Karpas-422 (cell line): ENCODE results near the gene TSHZ2. TPM values are rescaled to one million over a fixed set of nuclear protein-coding genes. Genes with fewer than 3 reads are reported as not detected.

Experiments used
- DNase-seq: peaks from one replicate; pipeline ENCODE4 v3.0.0-alpha.2; 2015
- H2AFZ ChIP-seq: fragments of 200-600 bp; sonication (generic); 2 replicates; pipeline ENCODE4 v1.6.1; 2014; ENCODE audit warnings: antibody characterized with exemption, low read length, mixed read lengths
- H3K27ac ChIP-seq: fragments of 200-600 bp; sonication (generic); 2 replicates; pipeline ENCODE4 v1.5.1; 2014; ENCODE audit warnings: mild to moderate bottlenecking, low read length, moderate library complexity
- H3K27me3 ChIP-seq: fragments of 200-600 bp; sonication (generic); 2 replicates; pipeline ENCODE4 v1.6.1; 2014; ENCODE audit warnings: low read length, mixed read lengths
- H3K36me3 ChIP-seq: fragments of 200-600 bp; sonication (generic); 2 replicates; pipeline ENCODE4 v1.6.1; 2014; ENCODE audit warnings: low read length, mixed read lengths; ENCODE audit not compliant: insufficient read depth
- H3K4me1 ChIP-seq: fragments of 200-600 bp; sonication (generic); 2 replicates; pipeline ENCODE4 v1.6.1; 2014; ENCODE audit warnings: mild to moderate bottlenecking, low read length, mixed read lengths
- H3K4me2 ChIP-seq: fragments of 200-600 bp; sonication (generic); 2 replicates; pipeline ENCODE4 v1.6.1; 2014; ENCODE audit warnings: low read length, low read depth, mild to moderate bottlenecking; ENCODE audit not compliant: poor library complexity, severe bottlenecking
- H3K4me3 ChIP-seq: fragments of 200-600 bp; sonication (generic); 2 replicates; pipeline ENCODE4 v1.5.1; 2014; ENCODE audit warnings: mild to moderate bottlenecking, antibody characterized with exemption, low read length, mixed read lengths
- H3K79me2 ChIP-seq: fragments of 200-600 bp; sonication (generic); 2 replicates; pipeline ENCODE4 v1.6.1; 2014; ENCODE audit warnings: mild to moderate bottlenecking, low read length, mixed read lengths
- H3K9ac ChIP-seq: fragments of 200-600 bp; sonication (generic); 2 replicates; pipeline ENCODE4 v1.6.0; 2014; ENCODE audit warnings: low read length
- H3K9me2 ChIP-seq: fragments of 200-600 bp; sonication (generic), shearing (Covaris generic); replicated peaks from 2 replicates; pipeline ENCODE4 v1.6.0; 2014; ENCODE audit warnings: mild to moderate bottlenecking, low read length, moderate library complexity; ENCODE audit not compliant: insufficient read depth
- H3K9me3 ChIP-seq: fragments of 300-700, 200-600 bp; sonication (generic); 2 replicates; pipeline ENCODE4 v1.6.1; 2014; ENCODE audit warnings: low read length, mixed read lengths
- H4K20me1 ChIP-seq: fragments of 200-600 bp; sonication (generic); 2 replicates; pipeline ENCODE4 v1.6.1; 2014; ENCODE audit warnings: mild to moderate bottlenecking, antibody characterized with exemption, low read length, low read depth; ENCODE audit not compliant: insufficient read depth
- total RNA-seq: library from RNA; depleted of rRNA; stranded (reverse); fragments of >200 nt; shearing (Covaris generic); gene quantifications from 2 replicates; pipeline ENCODE4 v1.2.3, GENCODE V29; 2014; ENCODE audit warnings: low replicate concordance

TSHZ2 gene
- total RNA-seq, 1 experiment from 2014 or later = not detected

DNA sequence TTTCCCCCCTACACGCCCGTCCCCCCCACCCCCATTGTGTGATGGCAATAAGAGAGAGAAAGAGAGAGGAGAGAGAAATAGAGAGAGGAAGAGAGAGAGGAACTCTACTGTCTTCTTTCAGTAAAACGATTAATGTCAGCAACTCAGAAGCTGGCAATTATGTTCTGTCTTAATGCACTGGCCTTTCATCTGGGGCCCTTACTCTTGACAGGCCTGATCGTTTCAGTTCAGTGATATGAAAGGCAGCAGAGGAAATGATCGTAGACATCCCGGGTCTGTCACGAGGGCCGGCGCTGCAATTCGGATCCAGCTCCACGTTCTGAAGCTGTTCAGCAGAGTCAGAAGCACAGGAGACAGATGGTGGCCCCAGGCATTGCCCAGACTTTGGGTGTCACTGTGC is 312.5 kb downstream of the TSHZ2 start:
- no peak overlapping the region for H3K27ac ChIP-seq
- no peak overlapping the region for H3K4me3 ChIP-seq
- no peak for DNase-seq
- H3K9me3 ChIP-seq = 0 out of 2 replicates have a peak, but pooled peaks cover 8% of the 10 kb centered on the region
- no peaks in the 10 kb centered on the region for H3K4me1 ChIP-seq
- H4K20me1 ChIP-seq = no peaks in the 10 kb centered on the region
- H3K36me3 ChIP-seq = no peaks in the 10 kb centered on the region
- no peak overlapping the region for H2AFZ ChIP-seq
- H3K27me3 ChIP-seq = no peaks in the 10 kb centered on the region
- no peaks in the 10 kb centered on the region for H3K9me2 ChIP-seq
- H3K4me2 ChIP-seq = no peak overlapping the region
- H3K79me2 ChIP-seq = no peaks in the 10 kb centered on the region
- no peak overlapping the region for H3K9ac ChIP-seq

- Histone ChIP-seq H3K36me3 (no peaks in the 10 kb centered on the region), H3K27me3 (no peaks in the 10 kb centered on the region), H3K79me2 (no peaks in the 10 kb centered on the region), H3K27ac (no peak overlapping the region), H3K4me3 (no peak overlapping the region), H2AFZ (no peak overlapping the region), H3K9ac (no peak overlapping the region), H3K4me2 (no peak overlapping the region), H3K9me2 (no peaks in the 10 kb centered on the region), H3K4me1 (no peaks in the 10 kb centered on the region), H3K9me3 (peaks cover 8% of the 10 kb centered on the region; the same call in 1 of the 2 replicates), H4K20me1 (no peaks in the 10 kb centered on the region)
- no peak for DNase-seq
These were observed 315.3 kb downstream of the TSHZ2 start for GRCh38 chr20:53287357-53288042.

DNA sequence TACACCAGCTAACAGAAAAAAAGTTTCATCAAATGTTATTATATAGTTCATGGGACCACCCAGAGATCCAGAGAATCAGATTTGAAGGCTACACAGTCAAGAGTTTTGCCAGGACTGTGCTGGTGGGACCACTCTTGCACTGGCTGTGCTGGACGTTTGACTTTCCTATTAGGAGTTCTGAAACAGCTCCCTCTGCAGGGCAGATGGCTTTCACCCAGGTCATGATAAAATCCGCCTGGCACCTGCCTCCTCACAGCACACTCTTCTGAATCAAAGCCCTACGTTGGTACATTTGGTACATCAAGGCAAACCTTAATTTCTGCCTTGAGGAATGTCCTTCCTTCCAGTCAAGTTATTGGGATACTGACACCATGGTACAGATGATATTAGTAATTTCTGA is 319.4 kb downstream of the TSHZ2 start:
- Histone ChIP-seq H3K27ac (no peak overlapping the region), H3K9me3 (peaks cover 11% of the 10 kb centered on the region; the same call in 1 of the 2 replicates), H3K79me2 (no peaks in the 10 kb centered on the region), H3K36me3 (no peaks in the 10 kb centered on the region), H2AFZ (no peak overlapping the region), H3K4me3 (no peak overlapping the region), H4K20me1 (no peaks in the 10 kb centered on the region), H3K4me2 (no peak overlapping the region), H3K27me3 (no peaks in the 10 kb centered on the region), H3K9me2 (no peaks in the 10 kb centered on the region), H3K4me1 (no peaks in the 10 kb centered on the region), H3K9ac (no peak overlapping the region)
- peak; percentile 47 for DNase-seq

DNA sequence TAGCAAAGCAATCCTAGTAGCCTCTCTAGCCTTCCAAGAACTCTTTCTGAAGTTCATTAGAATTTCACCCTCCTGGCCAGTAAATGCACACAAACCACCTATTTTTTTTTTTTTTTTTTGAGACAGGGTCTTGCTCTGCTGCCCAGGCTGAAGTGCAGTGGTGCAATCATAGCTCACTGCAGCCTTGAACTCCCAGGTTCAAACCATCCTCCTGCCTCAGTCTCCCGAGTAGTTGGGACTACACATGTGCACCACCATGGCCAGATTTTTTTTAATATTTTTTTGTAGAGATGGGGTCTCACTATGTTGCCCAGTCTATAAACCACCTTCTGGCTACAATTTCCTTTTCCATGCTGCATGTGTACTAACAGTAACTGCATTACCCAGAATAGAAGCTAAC is 320.2 kb downstream of the TSHZ2 start:
- Histone ChIP-seq H3K9ac (no peak overlapping the region), H2AFZ (no peak overlapping the region), H3K9me3 (peaks cover 11% of the 10 kb centered on the region; the same call in 1 of the 2 replicates), H3K27me3 (no peaks in the 10 kb centered on the region), H3K4me2 (no peak overlapping the region), H3K36me3 (no peaks in the 10 kb centered on the region), H3K9me2 (no peaks in the 10 kb centered on the region), H3K4me3 (no peak overlapping the region), H3K4me1 (no peaks in the 10 kb centered on the region), H4K20me1 (no peaks in the 10 kb centered on the region), H3K27ac (no peak overlapping the region), H3K79me2 (no peaks in the 10 kb centered on the region)
- DNase-seq = no peak

DNA sequence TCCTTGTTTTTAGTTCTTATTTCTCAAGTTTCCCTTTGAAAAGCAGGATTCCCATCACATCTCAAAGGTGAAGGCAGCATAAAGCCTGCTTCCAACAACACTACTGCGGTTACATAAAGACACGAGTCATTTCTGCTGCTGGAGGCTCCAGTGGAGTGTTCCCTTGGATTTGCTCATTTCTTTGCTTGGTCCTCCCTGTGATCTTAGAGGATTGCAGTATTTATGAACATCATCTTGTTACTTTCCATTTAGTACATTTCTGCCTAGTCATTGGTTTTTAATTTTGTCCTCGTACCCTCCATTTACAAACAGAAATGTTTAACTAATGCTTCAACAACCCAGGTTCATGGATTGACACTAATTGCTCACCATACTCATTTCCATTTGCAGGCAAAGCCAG is 322.6 kb downstream of the TSHZ2 start:
- H3K27me3 ChIP-seq = no peaks in the 10 kb centered on the region
- peaks cover 11% of the 10 kb centered on the region; the same call in 1 of the 2 replicates for H3K9me3 ChIP-seq
- H3K4me1 ChIP-seq = no peaks in the 10 kb centered on the region
- H3K27ac ChIP-seq = no peak overlapping the region
- H2AFZ ChIP-seq = no peak overlapping the region
- no peak for DNase-seq
- H3K9ac ChIP-seq = no peak overlapping the region
- H3K9me2 ChIP-seq = no peaks in the 10 kb centered on the region
- no peak overlapping the region for H3K4me2 ChIP-seq
- no peaks in the 10 kb centered on the region for H4K20me1 ChIP-seq
- H3K36me3 ChIP-seq = no peaks in the 10 kb centered on the region
- H3K4me3 ChIP-seq = no peak overlapping the region
- no peaks in the 10 kb centered on the region for H3K79me2 ChIP-seq

DNA sequence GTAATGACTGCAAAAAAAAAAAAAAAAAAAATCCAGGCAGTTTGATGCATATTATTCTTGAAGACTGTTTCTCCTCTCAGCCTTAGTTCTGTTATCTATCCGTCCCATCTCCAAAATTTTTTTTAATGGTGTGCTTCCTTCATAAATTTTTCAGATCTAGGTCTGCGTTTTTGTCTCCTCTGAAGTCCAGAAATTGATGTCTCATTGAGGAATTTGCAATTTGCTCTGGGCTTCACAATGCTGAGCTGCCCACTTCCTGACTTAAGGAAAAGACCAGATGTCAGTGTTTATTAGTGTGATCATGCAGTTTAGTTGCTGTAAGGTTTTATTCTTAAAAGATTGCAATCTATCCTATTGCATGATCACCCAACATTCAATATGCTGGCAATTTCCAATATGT is 323.9 kb downstream of the TSHZ2 start:
- no peak overlapping the region for H3K4me2 ChIP-seq
- no peak for DNase-seq
- no peaks in the 10 kb centered on the region for H3K27me3 ChIP-seq
- peaks cover 6% of the 10 kb centered on the region; the same call in 1 of the 2 replicates for H3K9me3 ChIP-seq
- H3K4me1 ChIP-seq = no peaks in the 10 kb centered on the region
- no peak overlapping the region for H3K4me3 ChIP-seq
- H4K20me1 ChIP-seq = no peaks in the 10 kb centered on the region
- no peaks in the 10 kb centered on the region for H3K79me2 ChIP-seq
- H3K9ac ChIP-seq = no peak overlapping the region
- no peak overlapping the region for H2AFZ ChIP-seq
- no peaks in the 10 kb centered on the region for H3K9me2 ChIP-seq
- no peaks in the 10 kb centered on the region for H3K36me3 ChIP-seq
- no peak overlapping the region for H3K27ac ChIP-seq

DNA sequence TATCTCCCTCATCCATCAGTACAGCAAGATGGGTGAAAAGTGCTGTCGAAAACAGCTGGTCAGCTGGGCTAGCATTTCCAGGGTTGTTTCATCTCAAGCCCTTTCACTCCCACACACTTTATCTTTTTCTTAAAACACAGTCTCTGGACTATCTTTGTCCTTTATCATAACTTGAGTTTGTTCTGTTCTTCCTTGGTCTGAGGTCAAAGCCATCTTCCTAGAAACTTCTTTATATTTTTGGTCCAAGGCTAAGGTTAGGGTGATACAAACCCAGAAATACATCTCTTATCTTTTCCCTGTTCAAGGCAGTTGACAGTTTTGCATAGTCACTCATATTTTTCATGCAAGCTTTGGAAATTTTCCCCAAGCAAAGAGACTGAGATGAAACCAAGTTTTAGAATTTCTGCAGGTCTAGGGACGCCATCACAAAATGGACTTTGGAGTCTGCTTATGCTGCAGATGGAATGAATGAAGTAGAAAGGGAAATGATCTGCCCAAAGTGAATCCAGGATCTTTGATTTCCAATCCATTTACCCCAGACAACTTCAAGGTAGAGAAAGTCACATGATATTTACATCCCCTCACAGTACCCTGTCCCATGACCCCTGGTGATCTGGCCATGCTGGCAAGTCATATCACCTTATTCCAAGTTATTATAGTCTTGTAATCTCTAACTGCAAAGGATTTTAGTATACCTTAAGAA is 324.4 kb downstream of the TSHZ2 start:
- Histone ChIP-seq H4K20me1 (no peaks in the 10 kb centered on the region), H3K9me3 (peaks cover 4% of the 10 kb centered on the region; the same call in 1 of the 2 replicates), H3K27ac (no peak overlapping the region), H3K36me3 (no peaks in the 10 kb centered on the region), H3K9ac (no peak overlapping the region), H3K4me3 (no peak overlapping the region), H2AFZ (no peak overlapping the region), H3K79me2 (no peaks in the 10 kb centered on the region), H3K4me2 (no peak overlapping the region), H3K27me3 (no peaks in the 10 kb centered on the region), H3K4me1 (no peaks in the 10 kb centered on the region), H3K9me2 (no peaks in the 10 kb centered on the region)
- no peak for DNase-seq

- Histone ChIP-seq H3K27ac (no peak overlapping the region), H3K79me2 (no peaks in the 10 kb centered on the region), H3K9me3 (0 out of 2 replicates have a peak, but pooled peaks cover 3% of the 10 kb centered on the region), H3K9ac (no peak overlapping the region), H3K9me2 (no peaks in the 10 kb centered on the region), H2AFZ (no peak overlapping the region), H3K4me1 (no peaks in the 10 kb centered on the region), H3K27me3 (no peaks in the 10 kb centered on the region), H3K4me3 (no peak overlapping the region), H3K36me3 (no peaks in the 10 kb centered on the region), H4K20me1 (no peaks in the 10 kb centered on the region), H3K4me2 (no peak overlapping the region)
- no peak for DNase-seq
These were observed 325.0 kb downstream of the TSHZ2 start for GRCh38 chr20:53297154-53297529.
